ENCODE data around the gene PNRC2.

DNA sequence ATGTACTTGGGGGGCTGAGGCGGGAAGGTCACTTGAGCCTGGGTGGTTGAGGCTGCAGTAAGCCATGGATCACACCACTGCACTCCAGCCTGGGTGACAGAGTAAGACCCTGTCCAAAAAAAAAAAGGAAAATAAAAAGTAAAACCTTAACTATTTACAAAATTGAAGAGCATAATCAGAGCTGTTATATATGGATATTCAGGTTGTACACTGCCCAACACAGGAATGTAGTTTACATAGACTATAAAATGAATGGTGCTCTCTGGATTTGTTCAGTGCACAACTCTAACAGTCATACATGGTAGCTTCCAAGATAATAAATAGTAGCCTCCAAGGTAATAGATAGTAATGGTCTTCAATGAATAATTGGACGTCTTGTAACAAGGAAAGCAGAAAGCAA lies 43.1 kb downstream of the PNRC2 start:
- TF ChIP-seq, protein P1, sequence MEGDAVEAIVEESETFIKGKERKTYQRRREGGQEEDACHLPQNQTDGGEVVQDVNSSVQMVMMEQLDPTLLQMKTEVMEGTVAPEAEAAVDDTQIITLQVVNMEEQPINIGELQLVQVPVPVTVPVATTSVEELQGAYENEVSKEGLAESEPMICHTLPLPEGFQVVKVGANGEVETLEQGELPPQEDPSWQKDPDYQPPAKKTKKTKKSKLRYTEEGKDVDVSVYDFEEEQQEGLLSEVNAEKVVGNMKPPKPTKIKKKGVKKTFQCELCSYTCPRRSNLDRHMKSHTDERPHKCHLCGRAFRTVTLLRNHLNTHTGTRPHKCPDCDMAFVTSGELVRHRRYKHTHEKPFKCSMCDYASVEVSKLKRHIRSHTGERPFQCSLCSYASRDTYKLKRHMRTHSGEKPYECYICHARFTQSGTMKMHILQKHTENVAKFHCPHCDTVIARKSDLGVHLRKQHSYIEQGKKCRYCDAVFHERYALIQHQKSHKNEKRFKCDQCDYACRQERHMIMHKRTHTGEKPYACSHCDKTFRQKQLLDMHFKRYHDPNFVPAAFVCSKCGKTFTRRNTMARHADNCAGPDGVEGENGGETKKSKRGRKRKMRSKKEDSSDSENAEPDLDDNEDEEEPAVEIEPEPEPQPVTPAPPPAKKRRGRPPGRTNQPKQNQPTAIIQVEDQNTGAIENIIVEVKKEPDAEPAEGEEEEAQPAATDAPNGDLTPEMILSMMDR (IDR thresholded peaks at IDR 0.05; ENCODE audit: borderline replicate concordance, extremely low read depth, low read length, poor library complexity, severe bottlenecking) = no peak
- TF ChIP-seq EZH2 (IDR thresholded peaks at IDR 0.05; ENCODE audit: borderline replicate concordance, low read depth, low read length, severe bottlenecking) = no peak

Measured in DND-41 (cell line).